Osteoblast (primary cell): ENCODE data around the gene SLC25A39. TPM values are rescaled to one million over a fixed set of nuclear protein-coding genes. Genes with fewer than 3 reads are reported as not detected.
"Not testable (repeated sequence)": the region's sequence is repeated elsewhere in the genome, so short reads cannot be mapped to it uniquely, and the experiment has no call there.

Experiments used
- DNase-seq: peaks from one replicate; pipeline ENCODE4 v3.0.0; 2011; ENCODE audit warnings: low spot score, mixed read lengths; ENCODE audit not compliant: insufficient read length; ENCODE audit errors: missing footprints
- H2AFZ ChIP-seq: 2 replicates; pipeline ENCODE4 v1.6.0; 2011; ENCODE audit warnings: mild to moderate bottlenecking, low read length
- H3K27ac ChIP-seq: 2 replicates; pipeline ENCODE4 v1.5.1; 2011; ENCODE audit warnings: mild to moderate bottlenecking, low read depth, low read length, moderate library complexity
- H3K27me3 ChIP-seq: 2 replicates; pipeline ENCODE4 v1.6.0; 2012; ENCODE audit warnings: mild to moderate bottlenecking, control low read depth, inconsistent platforms, low read length, moderate library complexity; ENCODE audit not compliant: insufficient read depth
- H3K36me3 ChIP-seq: 2 replicates; pipeline ENCODE4 v1.5.1; 2011; ENCODE audit warnings: mild to moderate bottlenecking, low read length, control low read depth, moderate library complexity; ENCODE audit not compliant: insufficient read depth
- H3K4me1 ChIP-seq: 2 replicates; pipeline ENCODE4 v1.5.1; 2011; ENCODE audit warnings: mild to moderate bottlenecking, low read length, control low read depth, moderate library complexity; ENCODE audit not compliant: insufficient read depth
- H3K4me2 ChIP-seq: 2 replicates; pipeline ENCODE4 v1.6.0; 2011; ENCODE audit warnings: mild to moderate bottlenecking, low read length; ENCODE audit not compliant: insufficient read depth
- H3K4me3 ChIP-seq: fragments of 200-600 bp; sonication (generic); 3 replicates; pipeline ENCODE4 v1.5.1; 2012; ENCODE audit warnings: mild to moderate bottlenecking, low read length, inconsistent platforms; ENCODE audit not compliant: insufficient read depth
- H3K79me2 ChIP-seq: 2 replicates; pipeline ENCODE4 v1.6.0; 2012; ENCODE audit warnings: mild to moderate bottlenecking, low read length, control low read depth, inconsistent platforms; ENCODE audit not compliant: insufficient read depth
- H3K9me3 ChIP-seq: 2 replicates; pipeline ENCODE4 v1.5.1; 2011; ENCODE audit warnings: low read depth, low read length, control low read depth
- H4K20me1 ChIP-seq: 2 replicates; pipeline ENCODE4 v1.6.0; 2012; ENCODE audit warnings: mild to moderate bottlenecking, low read length, control low read depth; ENCODE audit not compliant: insufficient read depth
- CTCF ChIP-seq: IDR thresholded peaks from 2 replicates; pipeline ENCODE4 v1.5.1; 2011; ENCODE audit warnings: mild to moderate bottlenecking, low read depth, low read length, moderate library complexity; ENCODE audit errors: extremely low read depth
- total RNA-seq: library from RNA; depleted of rRNA; stranded (reverse); fragments of >200 nt; gene quantifications from 2 replicates; pipeline ENCODE4 v1.2.3, GENCODE V29; 2012

The SLC25A39 gene
- total RNA-seq, 1 donor: 60.1 TPM

GRCh38 chr17:44350733-44351226, 26.2 kb upstream of the SLC25A39 start:
- Histone ChIP-seq H3K79me2 (peaks cover 21% of the 10 kb centered on the region), H3K4me2 (no peak overlapping the region), H2AFZ (no peak overlapping the region), H3K4me1 (peaks cover 10% of the 10 kb centered on the region), H3K4me3 (no peak overlapping the region), H3K27ac (no peak overlapping the region), H3K36me3 (peaks cover 11% of the 10 kb centered on the region), H3K27me3 (no peaks in the 10 kb centered on the region), H4K20me1 (peaks cover 12% of the 10 kb centered on the region), H3K9me3 (no peaks in the 10 kb centered on the region)
- peak; percentile 99 for DNase-seq
- TF ChIP-seq CTCF: peak; percentile 70

GRCh38 chr17:44349553-44350070, 25.0 kb upstream of the SLC25A39 start:
- Histone ChIP-seq H3K27me3 (no peaks in the 10 kb centered on the region), H3K4me1 (peaks cover 15% of the 10 kb centered on the region), H3K27ac (no peak overlapping the region), H3K4me2 (no peak overlapping the region), H3K36me3 (peaks cover 11% of the 10 kb centered on the region), H3K4me3 (no peak overlapping the region), H3K79me2 (peaks cover 28% of the 10 kb centered on the region), H2AFZ (no peak overlapping the region), H3K9me3 (no peaks in the 10 kb centered on the region), H4K20me1 (peaks cover 12% of the 10 kb centered on the region)
- peak; percentile 53 for DNase-seq
- no peak for TF ChIP-seq CTCF

GRCh38 chr17:44348988-44349364, 24.4 kb upstream of the SLC25A39 start:
- no peak for DNase-seq
- TF ChIP-seq CTCF: no peak
- Histone ChIP-seq H3K27me3 (no peaks in the 10 kb centered on the region), H3K4me3 (no peak overlapping the region), H3K79me2 (peaks cover 28% of the 10 kb centered on the region), H3K4me1 (peaks cover 15% of the 10 kb centered on the region), H3K9me3 (no peaks in the 10 kb centered on the region), H4K20me1 (peaks cover 12% of the 10 kb centered on the region), H3K27ac (no peak overlapping the region), H3K36me3 (peaks cover 11% of the 10 kb centered on the region), H3K4me2 (no peak overlapping the region), H2AFZ (no peak overlapping the region)

- Histone ChIP-seq H3K4me1 (peaks cover 15% of the 10 kb centered on the region), H3K4me2 (no peak overlapping the region), H3K36me3 (peaks cover 11% of the 10 kb centered on the region), H4K20me1 (peaks cover 12% of the 10 kb centered on the region), H3K27ac (no peak overlapping the region), H3K79me2 (peaks cover 28% of the 10 kb centered on the region), H3K4me3 (no peak overlapping the region), H2AFZ (no peak overlapping the region), H3K9me3 (no peaks in the 10 kb centered on the region), H3K27me3 (no peaks in the 10 kb centered on the region)
- DNase-seq: peak; percentile 99
- TF ChIP-seq CTCF: no peak
These were observed 23.8 kb upstream of the SLC25A39 start for GRCh38 chr17:44348234-44348987.

- H2AFZ ChIP-seq, H3K36me3 ChIP-seq, H3K27ac ChIP-seq, H3K9me3 ChIP-seq, H3K4me3 ChIP-seq, H3K4me2 ChIP-seq, H3K27me3 ChIP-seq: not testable (repeated sequence)
- peak; percentile 54 for DNase-seq
- Histone ChIP-seq H4K20me1 (peaks cover 12% of the 10 kb centered on the region), H3K4me1 (peaks cover 15% of the 10 kb centered on the region), H3K79me2 (peaks cover 28% of the 10 kb centered on the region)
These were observed 22.8 kb upstream of the SLC25A39 start for GRCh38 chr17:44347206-44348055.
